Fibroblast of lung (primary cell): ENCODE results near the gene B4GALT6.

ENCODE experiments used
- EZH2 ChIP-seq: IDR thresholded peaks from 2 replicates; pipeline ENCODE4 v1.5.1; 2012; ENCODE audit warnings: low read length, control low read depth, mild to moderate bottlenecking; ENCODE audit errors: missing control alignments
- TF ChIP-seq, protein P1 (sequence below), 2 donors: IDR thresholded peaks in 1 of 2; conservative IDR thresholded peaks in 1 of 2; 1 replicate in 1 of 2; 2 replicates in 1 of 2; pipeline ENCODE4 v1.5.1; 2011 to 2012; ENCODE audit warnings: low read length in 2 of 2, control low read depth in 1 of 2, inconsistent platforms in 1 of 2, low read depth in 1 of 2, mild to moderate bottlenecking in 1 of 2

GRCh38 chr18:31626409-31626808 is 58.0 kb downstream of the B4GALT6 start:
- TF ChIP-seq, protein P1, sequence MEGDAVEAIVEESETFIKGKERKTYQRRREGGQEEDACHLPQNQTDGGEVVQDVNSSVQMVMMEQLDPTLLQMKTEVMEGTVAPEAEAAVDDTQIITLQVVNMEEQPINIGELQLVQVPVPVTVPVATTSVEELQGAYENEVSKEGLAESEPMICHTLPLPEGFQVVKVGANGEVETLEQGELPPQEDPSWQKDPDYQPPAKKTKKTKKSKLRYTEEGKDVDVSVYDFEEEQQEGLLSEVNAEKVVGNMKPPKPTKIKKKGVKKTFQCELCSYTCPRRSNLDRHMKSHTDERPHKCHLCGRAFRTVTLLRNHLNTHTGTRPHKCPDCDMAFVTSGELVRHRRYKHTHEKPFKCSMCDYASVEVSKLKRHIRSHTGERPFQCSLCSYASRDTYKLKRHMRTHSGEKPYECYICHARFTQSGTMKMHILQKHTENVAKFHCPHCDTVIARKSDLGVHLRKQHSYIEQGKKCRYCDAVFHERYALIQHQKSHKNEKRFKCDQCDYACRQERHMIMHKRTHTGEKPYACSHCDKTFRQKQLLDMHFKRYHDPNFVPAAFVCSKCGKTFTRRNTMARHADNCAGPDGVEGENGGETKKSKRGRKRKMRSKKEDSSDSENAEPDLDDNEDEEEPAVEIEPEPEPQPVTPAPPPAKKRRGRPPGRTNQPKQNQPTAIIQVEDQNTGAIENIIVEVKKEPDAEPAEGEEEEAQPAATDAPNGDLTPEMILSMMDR (conservative IDR thresholded peaks at IDR 0.05 in 1 of 2, IDR thresholded peaks at IDR 0.05 in 1 of 2; ENCODE audit: low read depth in 1 of 2, low read length in 2 of 2): no peak
- no peak for TF ChIP-seq EZH2
